Small intestine (tissue), 7 donors: ENCODE measurements around the gene CAPZB. TPM values are rescaled to one million over a fixed set of nuclear protein-coding genes. Genes with fewer than 3 reads are reported as not detected.

Source experiments
- DNase-seq, 2 donors: peaks; one replicate each; pipeline versions ENCODE4 v3.0.0 to v3.0.0-alpha.2; 2013
- FAIRE-seq: peaks from 2 replicates; lab custom pipeline; 2012; peaks lifted over from hg19 to GRCh38; lab: Jason Lieb, UNC
- H3K27ac ChIP-seq, 3 donors: one replicate each; pipeline ENCODE4 v1.5.1; 2013; ENCODE audit warnings: low read length in 2 of 3, mild to moderate bottlenecking in 2 of 3, control low read depth in 1 of 3, inconsistent platforms in 1 of 3, low read depth in 1 of 3, moderate library complexity in 1 of 3
- H3K27me3 ChIP-seq, 3 donors: one replicate each; pipeline ENCODE4 v1.6.1; 2013; ENCODE audit warnings: low read length in 3 of 3, inconsistent platforms in 1 of 3; ENCODE audit not compliant: control insufficient read depth in 3 of 3, insufficient read depth in 3 of 3
- H3K36me3 ChIP-seq, 3 donors: one replicate each; pipeline ENCODE4 v1.6.1; 2013; ENCODE audit warnings: low read length in 3 of 3, inconsistent platforms in 1 of 3, low read depth in 1 of 3, mild to moderate bottlenecking in 1 of 3, moderate library complexity in 1 of 3; ENCODE audit not compliant: control insufficient read depth in 3 of 3, insufficient read depth in 2 of 3
- H3K4me1 ChIP-seq, 3 donors: one replicate each; pipeline ENCODE4 v1.6.1; 2013; ENCODE audit warnings: low read length in 2 of 3, inconsistent platforms in 1 of 3, low read depth in 1 of 3, mild to moderate bottlenecking in 1 of 3, moderate library complexity in 1 of 3; ENCODE audit not compliant: control insufficient read depth in 3 of 3, insufficient read depth in 2 of 3
- H3K4me3 ChIP-seq, 3 donors: one replicate each; pipeline ENCODE4 v1.5.1; 2013; ENCODE audit warnings: low read length in 3 of 3, control low read depth in 1 of 3, inconsistent platforms in 1 of 3, low read depth in 1 of 3, mild to moderate bottlenecking in 1 of 3, moderate library complexity in 1 of 3
- H3K9me3 ChIP-seq, 2 donors: one replicate each; pipeline ENCODE4 v1.6.1; 2013; ENCODE audit warnings: low read depth in 1 of 2, low read length in 1 of 2; ENCODE audit not compliant: control insufficient read depth in 2 of 2, insufficient read depth in 1 of 2
- WGBS, 3 donors: extraction: QIAGEN DNeasy Blood & Tissue Kit; methylation state at CpG; one replicate each; pipeline ENCODE4 v1.1.7; 2013; 5-methylcytosine and 5-hydroxymethylcytosine counted together
- polyA plus RNA-seq, 4 donors: library from polyadenylated mRNA; stranded (reverse) in 3 of 4; unstranded in 1 of 4; fragments of 200-250 nt in 3 of 4; fragments of 120-200 nt in 1 of 4; gene quantifications; one replicate each; pipeline versions ENCODE4 v1.2.1 to v1.2.3, GENCODE V29; 2013
- donor health status: healthy with polysubstance abuse.
- donor health status: control.
- donor health status: control.
- donor health status: Bipolar disorder and iron deficiency.
- donor health status: healthy.

The CAPZB gene
- polyA plus RNA-seq, 4 donors = 245 to 292 (median 276) TPM

- H3K27ac ChIP-seq = no peak overlapping the region
- H3K9me3 ChIP-seq = no peaks in the 10 kb centered on the region
- H3K36me3 ChIP-seq = peaks cover 2 to 82% (median 10%) of the 10 kb centered on the region in 3 donors
- 87 to 94% (median 88%) methylated on average over 23 of the region's 23 CpGs for WGBS, 3 donors
- no peaks in the 10 kb centered on the region for H3K4me1 ChIP-seq
- no peak overlapping the region for H3K4me3 ChIP-seq
- H3K27me3 ChIP-seq = no peaks in the 10 kb centered on the region
- FAIRE-seq = no peak
- no peak for DNase-seq
Observed at GRCh38 chr1:19323987-19324664, 161.2 kb downstream of the CAPZB start.

GRCh38 chr1:19322481-19322880 lies 162.9 kb downstream of the CAPZB start:
- no peaks in the 10 kb centered on the region for H3K27me3 ChIP-seq
- DNase-seq = no peak
- no peak overlapping the region for H3K27ac ChIP-seq
- H3K4me3 ChIP-seq = no peak overlapping the region
- FAIRE-seq = no peak
- 74 to 92% (median 79%) methylated on average over 10 of the region's 10 CpGs for WGBS, 3 donors
- H3K9me3 ChIP-seq = no peaks in the 10 kb centered on the region
- peaks cover 5 to 81% (median 8%) of the 10 kb centered on the region in 3 donors for H3K36me3 ChIP-seq
- H3K4me1 ChIP-seq = no peaks in the 10 kb centered on the region

DNA sequence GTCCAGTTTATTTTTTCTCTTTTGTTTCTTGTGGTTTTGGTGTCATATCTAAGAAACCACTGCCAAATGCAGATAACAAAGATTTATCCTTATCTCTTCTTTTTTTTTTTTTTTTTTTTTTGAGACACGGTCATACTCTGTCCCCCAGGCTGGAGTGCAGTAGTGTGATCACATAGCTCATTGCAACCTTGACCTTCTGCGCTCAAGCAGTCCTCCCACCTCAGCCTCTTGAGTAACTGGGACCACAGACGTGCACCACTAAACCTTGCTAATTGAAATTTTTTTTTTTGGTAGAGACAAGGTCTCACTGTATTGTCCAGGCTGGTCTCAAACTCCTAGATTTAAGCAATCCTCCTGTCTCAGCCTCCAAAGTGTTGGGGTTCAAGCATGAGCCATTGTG lies 164.3 kb downstream of the CAPZB start:
- no peaks in the 10 kb centered on the region for H3K4me1 ChIP-seq
- peaks cover 5 to 81% (median 8%) of the 10 kb centered on the region in 3 donors for H3K36me3 ChIP-seq
- FAIRE-seq (no peak), DNase-seq (no peak)
- no peaks in the 10 kb centered on the region for H3K9me3 ChIP-seq
- WGBS, 3 donors = 84 to 96% (median 95%) methylated on average over 3 of the region's 3 CpGs
- no peaks in the 10 kb centered on the region for H3K27me3 ChIP-seq
- no peak overlapping the region for H3K27ac ChIP-seq
- H3K4me3 ChIP-seq = no peak overlapping the region

DNA sequence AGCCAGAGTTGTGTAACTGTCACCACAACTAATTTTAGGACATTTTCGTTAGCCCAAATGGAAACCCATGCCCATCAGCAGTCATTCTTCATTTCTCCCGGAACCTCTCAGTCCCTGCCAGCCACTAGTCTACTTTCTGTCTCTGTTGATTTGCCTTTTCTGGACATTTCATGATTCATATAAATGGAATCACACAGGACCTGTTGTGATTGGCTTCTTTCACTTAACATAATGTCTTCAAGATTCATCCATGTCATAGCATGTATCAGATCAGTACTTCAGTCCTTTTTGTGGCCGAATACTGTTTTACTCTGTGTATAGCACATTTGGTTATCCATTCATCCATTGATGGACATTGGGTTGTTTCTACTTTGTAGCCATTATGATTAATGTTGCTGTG lies 166.1 kb downstream of the CAPZB start:
- Histone ChIP-seq H3K36me3 (peaks cover 3 to 78% (median 3%) of the 10 kb centered on the region in 3 donors), H3K9me3 (no peaks in the 10 kb centered on the region), H3K27ac (no peak overlapping the region), H3K27me3 (no peaks in the 10 kb centered on the region), H3K4me1 (peaks cover 0 to 4% (median 0%) of the 10 kb centered on the region in 3 donors), H3K4me3 (no peak overlapping the region)
- 89 to 90% (median 89%) methylated on average over 3 of the region's 3 CpGs for WGBS, 3 donors
- DNase-seq = no peak
- no peak for FAIRE-seq

- 81 to 85% (median 84%) methylated on average over 13 of the region's 13 CpGs for WGBS, 3 donors
- Histone ChIP-seq H3K27me3 (no peaks in the 10 kb centered on the region), H3K36me3 (peaks cover 3 to 67% (median 3%) of the 10 kb centered on the region in 3 donors), H3K4me3 (no peak overlapping the region), H3K4me1 (peaks cover 0 to 16% (median 3%) of the 10 kb centered on the region in 3 donors), H3K27ac (no peak overlapping the region), H3K9me3 (no peaks in the 10 kb centered on the region)
- DNase-seq (no peak), FAIRE-seq (no peak)
Observed at GRCh38 chr1:19317126-19317910, 168.0 kb downstream of the CAPZB start.

- no peak for FAIRE-seq
- Histone ChIP-seq H3K4me1 (peaks cover 0 to 24% (median 3%) of the 10 kb centered on the region in 3 donors), H3K4me3 (no peak overlapping the region), H3K9me3 (no peaks in the 10 kb centered on the region), H3K27me3 (no peaks in the 10 kb centered on the region), H3K36me3 (peaks cover 3 to 55% (median 3%) of the 10 kb centered on the region in 3 donors), H3K27ac (no peak overlapping the region)
- 73 to 76% (median 76%) methylated on average over 16 to 17 of the region's 17 CpGs for WGBS, 3 donors
- no peak for DNase-seq
Observed at GRCh38 chr1:19315378-19316198, 169.8 kb downstream of the CAPZB start.

DNA sequence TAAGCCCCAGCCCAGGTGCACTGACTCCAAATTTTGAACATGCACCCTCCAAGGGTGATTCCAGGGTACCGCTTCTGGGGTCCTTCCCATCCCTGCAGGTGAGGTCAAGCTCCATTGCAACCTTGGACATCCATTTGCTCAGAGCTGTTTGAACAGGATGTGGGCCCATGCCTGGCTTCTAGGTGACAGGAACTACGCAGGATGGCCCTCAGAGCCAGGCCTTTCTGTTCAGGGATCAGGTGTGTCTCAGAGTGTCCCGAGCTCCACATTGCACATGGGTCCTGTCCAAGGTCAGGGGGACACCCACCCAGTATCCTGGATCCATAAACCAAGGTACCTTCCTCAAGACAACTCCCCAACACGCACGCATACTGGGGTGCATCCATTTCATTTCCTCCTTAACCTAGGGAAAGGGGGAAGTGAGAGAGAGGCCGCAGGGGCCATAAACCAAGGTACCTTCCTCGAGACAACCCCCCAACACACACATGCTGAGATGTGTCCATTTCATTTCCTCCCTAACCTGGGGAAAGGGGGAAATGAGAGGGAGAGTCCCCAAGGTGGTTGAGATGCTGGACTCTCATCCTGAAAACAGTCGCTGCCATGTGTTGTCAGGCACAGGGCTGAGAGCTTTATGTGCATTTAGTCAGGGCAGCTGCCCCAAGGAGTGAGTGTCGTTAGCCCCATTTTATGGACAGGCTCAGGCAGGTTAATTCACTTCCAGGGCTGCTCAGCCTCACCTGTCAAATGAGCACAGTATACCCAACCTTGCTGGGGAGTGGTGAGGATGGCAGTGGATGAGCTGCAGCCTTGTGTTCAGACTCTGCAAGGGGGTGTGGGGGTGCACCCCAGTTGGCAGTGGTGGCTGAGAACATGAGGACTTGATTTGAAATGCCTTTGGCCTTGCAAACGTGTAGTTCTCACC lies 171.1 kb downstream of the CAPZB start:
- H3K4me1 ChIP-seq = peaks cover 0 to 31% (median 3%) of the 10 kb centered on the region in 3 donors
- DNase-seq (no peak), FAIRE-seq (no peak)
- H3K9me3 ChIP-seq = no peaks in the 10 kb centered on the region
- H3K4me3 ChIP-seq = no peak overlapping the region
- peak overlapping the region in 1 of 3 donors; percentile 27 for H3K27ac ChIP-seq
- no peaks in the 10 kb centered on the region for H3K27me3 ChIP-seq
- H3K36me3 ChIP-seq = peaks cover 3 to 52% (median 3%) of the 10 kb centered on the region in 3 donors
- WGBS, 3 donors = 80 to 88% (median 87%) methylated on average over 10 of the region's 10 CpGs
